A673 (cell line): ENCODE results near the gene ZNF439. TPM values are rescaled to one million over a fixed set of nuclear protein-coding genes. Genes with fewer than 3 reads are reported as not detected.

Experiments used
- BruUV-seq: library from RNA; stranded (reverse); fragments of 400-500 nt; replicated peaks from 2 replicates; lab custom pipeline; 2021; lab: Mats Ljungman, UMichigan
- CTCF ChIA-PET: fragments of 300-600 bp; sonication (Branson Sonifier 250); formaldehyde crosslinking; loops from one replicate; lab custom pipeline; 2022; ENCODE audit warnings: antibody characterized with exemption; lab: Charles Lee
- POLR2A ChIA-PET: fragments of 300-600 bp; sonication (Branson Sonifier 250); formaldehyde crosslinking; loops from one replicate; lab custom pipeline; 2022; ENCODE audit warnings: antibody characterized with exemption; ENCODE audit not compliant: low non-redundant PET; lab: Charles Lee
- DNase-seq: peaks from one replicate; pipeline ENCODE4 v3.0.0-alpha.2; 2015; ENCODE audit warnings: low spot score
- H3K27ac ChIP-seq: fragments of 200-600 bp; sonication (generic); 2 replicates; pipeline ENCODE4 v1.5.1; 2016; ENCODE audit warnings: mixed run types, low read depth, mild to moderate bottlenecking, mixed read lengths, antibody characterized with exemption, low read length; ENCODE audit not compliant: poor library complexity, severe bottlenecking
- H3K27me3 ChIP-seq: fragments of 200-600 bp; sonication (generic); replicated peaks from 2 replicates; pipeline ENCODE4 v1.6.1; 2017; ENCODE audit warnings: mixed run types, low read depth, mild to moderate bottlenecking, mixed read lengths, antibody characterized with exemption, low read length; ENCODE audit not compliant: insufficient read depth, poor library complexity
- H3K36me3 ChIP-seq: fragments of 200-600 bp; sonication (generic); 2 replicates; pipeline ENCODE4 v1.6.1; 2016; ENCODE audit warnings: mixed run types, mild to moderate bottlenecking, mixed read lengths, antibody characterized with exemption, low read length; ENCODE audit not compliant: insufficient read depth, poor library complexity, severe bottlenecking
- H3K4me1 ChIP-seq: fragments of 200-600 bp; sonication (generic); 2 replicates; pipeline ENCODE4 v1.6.1; 2017; ENCODE audit warnings: mixed run types, mild to moderate bottlenecking, mixed read lengths, antibody characterized with exemption, low read length; ENCODE audit not compliant: insufficient read depth, poor library complexity, severe bottlenecking
- H3K4me3 ChIP-seq: fragments of 200-600 bp; sonication (generic); 2 replicates; pipeline ENCODE4 v1.5.1; 2016; ENCODE audit warnings: low read depth, mixed run types, mild to moderate bottlenecking, mixed read lengths, low read length; ENCODE audit not compliant: poor library complexity, severe bottlenecking
- H3K9me3 ChIP-seq: fragments of 200-600 bp; sonication (generic); 2 replicates; pipeline ENCODE4 v1.6.1; 2016; ENCODE audit warnings: mixed run types, low read depth, mild to moderate bottlenecking, mixed read lengths, antibody characterized with exemption, low read length; ENCODE audit not compliant: poor library complexity, severe bottlenecking
- EZH2 ChIP-seq: fragments of 200-600 bp; sonication (generic); IDR thresholded peaks from 2 replicates; pipeline ENCODE4 v1.6.1; 2017; ENCODE audit warnings: borderline replicate concordance, low read depth, mild to moderate bottlenecking, mixed read lengths, antibody characterized with exemption, low read length; ENCODE audit not compliant: poor library complexity, severe bottlenecking
- intact Hi-C: fragments of 100-400 bp; cut with micrococcal nuclease; formaldehyde crosslinking; loops from one replicate; pipeline ENCODE4 v1.10.0; 2022; ENCODE audit not compliant: unreplicated experiment
- total RNA-seq: library from RNA; stranded (reverse); gene quantifications from 2 replicates; pipeline ENCODE4 v1.2.3, GENCODE V29; 2021
- TF ChIP-seq, protein P1 (sequence below): fragments of 300-800, 200-600 bp; sonication (generic); conservative IDR thresholded peaks from 2 replicates; pipeline ENCODE4 v1.5.1; 2017; ENCODE audit warnings: low read depth, mild to moderate bottlenecking, antibody characterized with exemption, low read length, moderate library complexity, mixed read lengths

ZNF439 gene
- total RNA-seq, 1 experiment from 2014 or later: 4.0 TPM

DNA sequence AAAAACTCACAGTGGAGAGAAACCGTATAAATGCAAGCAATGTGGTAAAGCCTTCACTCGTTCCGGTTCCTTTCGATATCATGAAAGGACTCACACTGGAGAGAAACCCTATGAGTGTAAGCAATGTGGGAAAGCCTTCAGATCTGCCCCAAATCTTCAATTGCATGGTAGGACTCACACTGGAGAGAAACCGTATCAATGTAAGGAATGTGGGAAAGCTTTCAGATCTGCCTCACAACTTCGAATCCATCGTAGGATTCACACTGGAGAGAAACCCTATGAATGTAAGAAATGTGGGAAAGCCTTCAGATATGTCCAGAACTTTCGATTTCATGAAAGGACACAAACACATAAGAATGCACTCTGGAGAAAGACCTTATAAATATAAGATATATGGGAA is 19.7 kb downstream of the ZNF439 start:
- no peak for TF ChIP-seq EZH2
- TF ChIP-seq, protein P1, sequence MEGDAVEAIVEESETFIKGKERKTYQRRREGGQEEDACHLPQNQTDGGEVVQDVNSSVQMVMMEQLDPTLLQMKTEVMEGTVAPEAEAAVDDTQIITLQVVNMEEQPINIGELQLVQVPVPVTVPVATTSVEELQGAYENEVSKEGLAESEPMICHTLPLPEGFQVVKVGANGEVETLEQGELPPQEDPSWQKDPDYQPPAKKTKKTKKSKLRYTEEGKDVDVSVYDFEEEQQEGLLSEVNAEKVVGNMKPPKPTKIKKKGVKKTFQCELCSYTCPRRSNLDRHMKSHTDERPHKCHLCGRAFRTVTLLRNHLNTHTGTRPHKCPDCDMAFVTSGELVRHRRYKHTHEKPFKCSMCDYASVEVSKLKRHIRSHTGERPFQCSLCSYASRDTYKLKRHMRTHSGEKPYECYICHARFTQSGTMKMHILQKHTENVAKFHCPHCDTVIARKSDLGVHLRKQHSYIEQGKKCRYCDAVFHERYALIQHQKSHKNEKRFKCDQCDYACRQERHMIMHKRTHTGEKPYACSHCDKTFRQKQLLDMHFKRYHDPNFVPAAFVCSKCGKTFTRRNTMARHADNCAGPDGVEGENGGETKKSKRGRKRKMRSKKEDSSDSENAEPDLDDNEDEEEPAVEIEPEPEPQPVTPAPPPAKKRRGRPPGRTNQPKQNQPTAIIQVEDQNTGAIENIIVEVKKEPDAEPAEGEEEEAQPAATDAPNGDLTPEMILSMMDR: no peak
- CTCF ChIA-PET: no interaction called here
- no peaks in the 10 kb centered on the region for H3K27me3 ChIP-seq
- no peak for DNase-seq
- peaks cover 34% of the 10 kb centered on the region for H3K9me3 ChIP-seq
- H3K27ac ChIP-seq: no peak overlapping the region
- no peak overlapping the region for H3K4me3 ChIP-seq
- intact Hi-C loops: no loop called here
- no peaks in the 10 kb centered on the region for H3K4me1 ChIP-seq
- BruUV-seq: no TSS peak
- POLR2A ChIA-PET: no interaction called here
- peaks cover 3% of the 10 kb centered on the region for H3K36me3 ChIP-seq

DNA sequence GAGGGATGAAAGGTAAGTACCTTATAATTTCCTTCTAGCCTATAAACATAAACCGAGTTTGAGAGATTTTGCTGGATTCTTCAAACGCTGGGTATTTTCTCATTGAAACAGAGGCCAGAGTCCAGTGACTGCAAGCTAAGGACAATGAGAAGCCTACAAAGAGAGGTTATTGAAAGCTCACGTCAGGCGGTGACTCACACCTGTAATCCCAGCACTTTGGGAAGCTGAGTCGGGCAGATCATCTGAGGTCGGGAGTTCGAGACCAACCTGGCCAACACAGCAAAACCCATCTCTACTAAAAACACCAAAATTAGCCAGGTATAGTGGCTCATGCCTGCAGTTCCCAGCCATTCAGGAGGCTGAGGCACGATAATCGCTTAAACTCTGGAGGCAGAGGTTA is 24.1 kb downstream of the ZNF439 start:
- no peak for DNase-seq
- H3K4me1 ChIP-seq: no peaks in the 10 kb centered on the region
- H3K27me3 ChIP-seq: no peaks in the 10 kb centered on the region
- H3K4me3 ChIP-seq: no peak overlapping the region
- intact Hi-C loops: no loop called here
- ChIA-PET CTCF (no interaction called here), POLR2A (no interaction called here)
- TF ChIP-seq, protein P1: no peak
- no peak for TF ChIP-seq EZH2
- BruUV-seq: no TSS peak
- H3K27ac ChIP-seq: no peak overlapping the region
- no peaks in the 10 kb centered on the region for H3K36me3 ChIP-seq
- H3K9me3 ChIP-seq: peaks cover 21% of the 10 kb centered on the region

DNA sequence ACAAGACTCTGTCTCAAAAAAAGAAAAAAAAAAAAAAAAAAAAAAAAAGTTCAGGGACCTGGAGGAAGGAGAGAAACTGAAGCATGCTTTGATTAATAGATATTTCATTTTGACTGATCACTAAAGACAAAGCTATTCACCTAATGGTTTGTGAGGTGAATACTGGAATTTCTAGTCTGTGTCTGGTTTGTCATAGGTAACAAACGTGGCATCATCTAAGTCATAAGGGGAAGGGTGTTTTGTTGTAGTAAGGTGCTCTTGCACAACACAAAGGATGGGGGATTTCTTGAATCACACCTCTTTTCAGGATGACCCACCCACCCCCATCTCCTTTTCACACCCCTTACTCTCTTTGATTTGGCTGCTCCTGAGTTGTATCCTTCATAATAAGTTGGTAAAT is 25.2 kb downstream of the ZNF439 start:
- H3K4me3 ChIP-seq: no peak overlapping the region
- H3K4me1 ChIP-seq: no peaks in the 10 kb centered on the region
- no peak overlapping the region for H3K27ac ChIP-seq
- ChIA-PET POLR2A (no interaction called here), CTCF (no interaction called here)
- intact Hi-C loops: no loop called here
- no TSS peak for BruUV-seq
- no peaks in the 10 kb centered on the region for H3K27me3 ChIP-seq
- TF ChIP-seq, protein P1: no peak
- no peak for TF ChIP-seq EZH2
- peaks cover 9% of the 10 kb centered on the region for H3K9me3 ChIP-seq
- no peak for DNase-seq
- H3K36me3 ChIP-seq: no peaks in the 10 kb centered on the region
